Measurements from ENCODE around the gene FRY. TPM values are rescaled to one million over a fixed set of nuclear protein-coding genes. Genes with fewer than 3 reads are reported as not detected.

FRY gene
- total RNA-seq, 1 experiment from 2014 or later, result 4.7 TPM

DNA sequence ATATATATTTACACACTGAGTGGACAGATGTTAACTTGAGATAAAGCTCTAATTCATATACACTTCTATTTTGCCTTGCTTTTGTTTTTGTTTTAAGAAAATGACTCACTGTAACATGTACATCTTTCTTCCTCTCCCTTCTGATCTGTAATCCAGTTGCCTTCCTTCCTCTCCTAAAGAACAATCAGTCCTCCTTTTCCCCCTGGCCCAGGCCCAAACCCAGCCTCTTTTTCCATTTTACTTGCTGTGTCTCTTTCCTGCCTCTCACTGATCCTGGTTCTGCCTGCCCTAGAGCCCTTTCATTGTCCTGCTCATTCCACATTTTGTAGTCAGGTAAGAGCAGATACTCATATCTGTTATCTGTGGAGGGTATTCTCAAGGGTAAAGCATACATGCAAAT is 232.8 kb downstream of the FRY start:
- H3K36me3 ChIP-seq (ENCODE audit: low read depth), result no peaks in the 10 kb centered on the region
- H3K9me2 ChIP-seq (ENCODE audit: insufficient read depth), result no peaks in the 10 kb centered on the region
- H3K9me3 ChIP-seq (ENCODE audit: insufficient read depth, low read depth), result no peaks in the 10 kb centered on the region
- H3K4me3 ChIP-seq, result no peak overlapping the region
- H2AFZ ChIP-seq, result no peak overlapping the region
- no peaks in the 10 kb centered on the region for H3F3A ChIP-seq (ENCODE audit: insufficient read depth, low read depth)
- no peaks in the 10 kb centered on the region for H3K4me1 ChIP-seq (replicated peaks; ENCODE audit: insufficient read depth)
- H3K27me3 ChIP-seq (ENCODE audit: insufficient read depth, low read depth), result no peaks in the 10 kb centered on the region
- ChIA-PET POLR2A (ENCODE audit: unreplicated experiment) (no interaction called here), CTCF (no interaction called here)
- H3K27ac ChIP-seq, result no peak overlapping the region
- DNase-seq, result no peak
- TF ChIP-seq, protein P1, sequence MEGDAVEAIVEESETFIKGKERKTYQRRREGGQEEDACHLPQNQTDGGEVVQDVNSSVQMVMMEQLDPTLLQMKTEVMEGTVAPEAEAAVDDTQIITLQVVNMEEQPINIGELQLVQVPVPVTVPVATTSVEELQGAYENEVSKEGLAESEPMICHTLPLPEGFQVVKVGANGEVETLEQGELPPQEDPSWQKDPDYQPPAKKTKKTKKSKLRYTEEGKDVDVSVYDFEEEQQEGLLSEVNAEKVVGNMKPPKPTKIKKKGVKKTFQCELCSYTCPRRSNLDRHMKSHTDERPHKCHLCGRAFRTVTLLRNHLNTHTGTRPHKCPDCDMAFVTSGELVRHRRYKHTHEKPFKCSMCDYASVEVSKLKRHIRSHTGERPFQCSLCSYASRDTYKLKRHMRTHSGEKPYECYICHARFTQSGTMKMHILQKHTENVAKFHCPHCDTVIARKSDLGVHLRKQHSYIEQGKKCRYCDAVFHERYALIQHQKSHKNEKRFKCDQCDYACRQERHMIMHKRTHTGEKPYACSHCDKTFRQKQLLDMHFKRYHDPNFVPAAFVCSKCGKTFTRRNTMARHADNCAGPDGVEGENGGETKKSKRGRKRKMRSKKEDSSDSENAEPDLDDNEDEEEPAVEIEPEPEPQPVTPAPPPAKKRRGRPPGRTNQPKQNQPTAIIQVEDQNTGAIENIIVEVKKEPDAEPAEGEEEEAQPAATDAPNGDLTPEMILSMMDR (conservative IDR thresholded peaks at IDR 0.05), result no peak
- TF ChIP-seq EZH2 (IDR thresholded peaks at IDR 0.05; ENCODE audit: low read depth), result no peak
- H4K20me1 ChIP-seq (ENCODE audit: insufficient read depth), result no peaks in the 10 kb centered on the region
- intact Hi-C loops (cut with micrococcal nuclease; ENCODE audit: unreplicated experiment), result no loop called here
- no peaks in the 10 kb centered on the region for H3K79me2 ChIP-seq (ENCODE audit: low read depth)
- H3K4me2 ChIP-seq, result no peak overlapping the region
- BruUV-seq (replicated peaks), result no TSS peak

- no peak overlapping the region for H3K4me2 ChIP-seq
- H3K36me3 ChIP-seq (ENCODE audit: low read depth), result no peaks in the 10 kb centered on the region
- no peaks in the 10 kb centered on the region for H4K20me1 ChIP-seq (ENCODE audit: insufficient read depth)
- H3K27me3 ChIP-seq (ENCODE audit: insufficient read depth, low read depth), result no peaks in the 10 kb centered on the region
- TF ChIP-seq, protein P1 (conservative IDR thresholded peaks at IDR 0.05), result no peak
- no peak for TF ChIP-seq EZH2 (IDR thresholded peaks at IDR 0.05; ENCODE audit: low read depth)
- intact Hi-C loops (cut with micrococcal nuclease; ENCODE audit: unreplicated experiment), result no loop called here
- ChIA-PET CTCF (no interaction called here), POLR2A (ENCODE audit: unreplicated experiment) (no interaction called here)
- no peaks in the 10 kb centered on the region for H3F3A ChIP-seq (ENCODE audit: insufficient read depth, low read depth)
- no peak for DNase-seq
- H3K9me2 ChIP-seq (ENCODE audit: insufficient read depth), result no peaks in the 10 kb centered on the region
- no peak overlapping the region for H3K27ac ChIP-seq
- no peak overlapping the region for H2AFZ ChIP-seq
- BruUV-seq (replicated peaks), result no TSS peak
- no peaks in the 10 kb centered on the region for H3K79me2 ChIP-seq (ENCODE audit: low read depth)
- no peaks in the 10 kb centered on the region for H3K4me1 ChIP-seq (replicated peaks; ENCODE audit: insufficient read depth)
- H3K4me3 ChIP-seq, result no peak overlapping the region
- no peaks in the 10 kb centered on the region for H3K9me3 ChIP-seq (ENCODE audit: insufficient read depth, low read depth)
Measured at GRCh38 chr13:32265726-32266125, 234.2 kb downstream of the FRY start.

DNA sequence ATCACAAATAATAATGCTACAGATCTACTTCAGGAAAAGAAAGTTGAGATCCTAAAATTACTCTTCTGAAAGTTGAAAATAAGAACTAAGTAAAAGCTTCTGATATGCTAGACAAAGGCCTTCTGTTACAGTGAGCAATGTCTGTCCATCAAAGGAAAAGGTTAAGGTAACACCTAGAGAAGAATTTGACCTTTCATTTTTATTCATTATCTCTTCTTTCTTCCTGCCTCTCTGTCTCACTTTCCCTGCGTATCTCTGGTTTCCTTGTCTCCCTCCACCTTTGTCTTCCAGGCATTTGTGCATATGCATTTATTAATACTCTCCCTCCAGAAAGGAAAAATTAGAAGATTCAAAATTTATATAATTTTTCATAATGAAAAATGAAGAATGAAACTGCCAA is 234.6 kb downstream of the FRY start:
- Histone ChIP-seq H3F3A (ENCODE audit: insufficient read depth, low read depth) (no peaks in the 10 kb centered on the region), H3K4me2 (no peak overlapping the region), H3K9me3 (ENCODE audit: insufficient read depth, low read depth) (no peaks in the 10 kb centered on the region), H3K9me2 (ENCODE audit: insufficient read depth) (no peaks in the 10 kb centered on the region), H3K36me3 (ENCODE audit: low read depth) (no peaks in the 10 kb centered on the region), H3K27ac (no peak overlapping the region), H3K27me3 (ENCODE audit: insufficient read depth, low read depth) (no peaks in the 10 kb centered on the region), H3K4me1 (replicated peaks; ENCODE audit: insufficient read depth) (no peaks in the 10 kb centered on the region), H3K4me3 (no peak overlapping the region), H2AFZ (no peak overlapping the region), H4K20me1 (ENCODE audit: insufficient read depth) (no peaks in the 10 kb centered on the region), H3K79me2 (ENCODE audit: low read depth) (no peaks in the 10 kb centered on the region)
- intact Hi-C loops (cut with micrococcal nuclease; ENCODE audit: unreplicated experiment), result no loop called here
- no peak for DNase-seq
- TF ChIP-seq, protein P1 (conservative IDR thresholded peaks at IDR 0.05), result no peak
- TF ChIP-seq EZH2 (IDR thresholded peaks at IDR 0.05; ENCODE audit: low read depth), result no peak
- CTCF ChIA-PET, result no interaction called here
- POLR2A ChIA-PET (ENCODE audit: unreplicated experiment), result no interaction called here
- BruUV-seq (replicated peaks), result no TSS peak

All from PC-9 (cell line).